Measurements from ENCODE around the gene GGTLC2.

- TF ChIP-seq, protein P1, sequence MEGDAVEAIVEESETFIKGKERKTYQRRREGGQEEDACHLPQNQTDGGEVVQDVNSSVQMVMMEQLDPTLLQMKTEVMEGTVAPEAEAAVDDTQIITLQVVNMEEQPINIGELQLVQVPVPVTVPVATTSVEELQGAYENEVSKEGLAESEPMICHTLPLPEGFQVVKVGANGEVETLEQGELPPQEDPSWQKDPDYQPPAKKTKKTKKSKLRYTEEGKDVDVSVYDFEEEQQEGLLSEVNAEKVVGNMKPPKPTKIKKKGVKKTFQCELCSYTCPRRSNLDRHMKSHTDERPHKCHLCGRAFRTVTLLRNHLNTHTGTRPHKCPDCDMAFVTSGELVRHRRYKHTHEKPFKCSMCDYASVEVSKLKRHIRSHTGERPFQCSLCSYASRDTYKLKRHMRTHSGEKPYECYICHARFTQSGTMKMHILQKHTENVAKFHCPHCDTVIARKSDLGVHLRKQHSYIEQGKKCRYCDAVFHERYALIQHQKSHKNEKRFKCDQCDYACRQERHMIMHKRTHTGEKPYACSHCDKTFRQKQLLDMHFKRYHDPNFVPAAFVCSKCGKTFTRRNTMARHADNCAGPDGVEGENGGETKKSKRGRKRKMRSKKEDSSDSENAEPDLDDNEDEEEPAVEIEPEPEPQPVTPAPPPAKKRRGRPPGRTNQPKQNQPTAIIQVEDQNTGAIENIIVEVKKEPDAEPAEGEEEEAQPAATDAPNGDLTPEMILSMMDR (conservative IDR thresholded peaks at IDR 0.05; ENCODE audit: low read depth, low read length) = no peak
- TF ChIP-seq EZH2 (IDR thresholded peaks at IDR 0.05; ENCODE audit: low read length, unreplicated experiment) (no peak), EZH2phosphoT487 (IDR thresholded peaks at IDR 0.05; ENCODE audit: borderline replicate concordance, low read length) (no peak)
Observed at GRCh38 chr22:22609291-22609690, 35.1 kb upstream of the GGTLC2 start.
